Activated CD4-positive, CD25-positive, alpha-beta regulatory T cell (primary cell): Measurements from ENCODE around the gene SSR1.

ENCODE experiments used
- DNase-seq, 4 experiments: peaks; one replicate each; lab custom pipeline; 2025; lab: John Stamatoyannopoulos, UW

Gene SSR1

DNA sequence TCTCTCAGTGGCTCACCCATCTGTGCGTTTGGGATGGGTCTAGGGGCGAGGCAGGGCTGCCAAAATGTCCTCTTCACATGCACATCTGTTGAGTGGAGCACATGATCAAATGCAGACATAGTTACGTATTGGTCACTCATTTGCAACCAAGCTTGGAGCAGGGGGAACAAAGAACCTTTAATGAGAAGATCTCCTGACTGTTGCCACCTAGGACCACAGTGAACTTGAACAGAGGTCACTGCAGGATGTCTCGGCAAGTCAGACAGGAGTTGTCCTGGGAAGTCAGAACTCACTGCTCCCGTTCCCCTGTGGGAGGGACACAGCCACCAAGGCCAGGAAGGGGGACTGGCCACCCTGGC, 73.4 kb downstream of the SSR1 start:
- DNase-seq = no peak

GRCh38 chr6:7238900-7239589, 74.0 kb downstream of the SSR1 start:
- DNase-seq = peak; percentile 19 to 61 (median 34)

DNA sequence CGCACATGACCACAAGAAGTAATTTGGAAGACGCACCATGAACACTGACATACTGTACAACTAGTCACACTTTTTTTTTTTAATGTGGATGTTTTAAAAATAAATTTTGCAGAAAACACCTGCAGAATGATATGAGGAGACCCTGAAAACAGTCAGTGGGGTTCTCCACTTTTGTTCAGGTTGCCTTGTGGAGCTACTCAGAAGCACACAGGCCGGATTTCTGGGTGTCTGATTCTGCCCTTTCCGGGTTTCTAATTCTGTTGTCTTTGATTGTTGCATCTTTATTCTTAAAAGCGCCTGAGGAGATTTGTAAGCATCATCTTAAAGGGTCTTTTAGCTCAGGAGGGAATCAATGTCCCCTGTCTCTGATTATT, 74.5 kb downstream of the SSR1 start:
- no peak for DNase-seq

- DNase-seq = no peak
Measured at GRCh38 chr6:7237653-7238188, 75.3 kb downstream of the SSR1 start.

DNA sequence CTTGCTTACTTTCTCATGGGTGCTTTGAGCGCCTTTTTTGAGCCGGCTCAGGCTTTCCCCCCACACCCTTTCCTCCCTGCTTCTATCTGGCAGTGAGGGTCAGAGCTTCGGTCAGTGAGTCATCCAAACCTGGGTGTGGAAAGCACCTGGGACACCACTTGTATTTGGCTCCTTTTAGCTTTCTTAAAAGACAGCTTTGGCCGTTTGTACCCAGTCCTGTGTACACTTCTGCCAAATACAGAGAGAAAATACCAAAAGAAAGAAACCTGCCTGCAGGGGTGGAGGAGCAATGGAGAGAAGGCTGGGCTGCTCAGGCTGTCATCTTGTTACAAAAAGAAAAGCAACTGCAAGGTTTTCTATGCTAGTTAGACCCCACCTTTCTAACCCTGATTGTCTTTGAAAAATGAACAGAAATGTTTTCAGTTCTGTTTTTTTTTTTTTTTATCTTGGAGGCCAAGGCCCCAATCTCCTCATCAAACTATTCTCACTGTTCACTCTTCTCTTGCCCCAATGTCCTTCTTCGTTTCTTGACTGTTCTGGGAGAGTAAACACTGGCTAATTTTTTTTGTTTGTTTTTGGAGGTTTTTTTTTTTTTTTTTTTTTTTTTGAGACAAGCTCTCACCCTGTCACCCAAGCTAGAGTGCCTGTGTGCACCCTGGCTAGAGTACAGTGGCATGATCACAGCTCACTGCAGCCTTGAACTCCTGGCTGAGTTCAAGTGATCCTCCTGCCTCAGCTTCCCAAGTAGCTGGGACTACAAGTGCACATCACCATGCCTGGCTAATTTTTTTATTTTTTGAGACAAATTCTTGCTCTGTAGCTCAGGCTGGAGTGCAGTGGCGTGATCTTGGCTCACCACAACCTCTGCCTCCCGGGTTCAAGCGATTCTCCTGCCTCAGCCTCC, 76.4 kb downstream of the SSR1 start:
- no peak for DNase-seq

DNA sequence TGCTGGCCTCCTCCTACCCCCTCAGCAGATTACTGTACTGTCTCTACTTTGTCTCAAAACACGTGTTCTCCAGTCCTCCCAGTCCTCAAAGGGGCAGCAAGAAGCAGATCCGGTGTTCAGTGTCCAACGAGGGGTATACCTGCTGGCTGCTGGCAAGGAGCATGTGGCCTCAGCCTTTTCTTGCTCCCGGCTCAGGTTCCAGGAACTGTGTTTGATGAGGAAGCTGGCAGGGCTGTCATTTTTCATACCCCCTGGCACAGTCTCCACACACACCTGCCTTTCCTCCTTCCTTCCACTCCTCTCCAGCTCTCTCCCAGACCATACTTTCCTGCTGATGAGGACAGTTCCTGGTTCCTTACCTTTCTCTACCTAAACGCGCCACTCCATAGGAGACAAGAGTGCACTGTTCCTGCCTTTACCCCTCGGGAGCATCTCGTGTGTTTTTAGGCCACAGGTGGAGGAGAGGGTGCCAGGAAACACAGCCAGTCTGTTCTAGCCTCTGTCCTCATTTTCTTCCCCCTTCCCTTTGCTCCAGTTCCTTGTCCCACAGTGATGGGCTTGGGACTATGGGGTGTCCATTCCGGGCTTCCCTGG, 77.2 kb downstream of the SSR1 start:
- no peak for DNase-seq

DNA sequence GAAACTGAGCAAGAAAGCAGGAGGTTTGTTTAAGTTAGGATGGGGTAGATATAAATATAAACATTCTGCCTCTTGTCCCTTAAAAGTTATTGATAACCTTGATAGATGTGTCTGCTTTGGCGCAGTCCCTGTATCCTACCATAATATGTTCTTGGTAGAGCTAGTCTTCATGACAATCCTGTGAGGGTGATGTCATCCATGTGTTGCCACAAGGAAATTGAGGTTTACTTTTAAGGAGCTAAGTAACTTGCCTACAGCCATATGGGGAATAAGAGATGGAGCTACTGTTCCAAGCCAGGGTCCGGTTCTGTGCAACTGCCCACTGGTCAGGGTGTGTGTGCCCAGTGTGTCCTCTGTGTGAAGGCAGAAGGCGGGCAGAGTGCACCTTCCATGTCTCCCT, 78.5 kb downstream of the SSR1 start:
- no peak for DNase-seq

GRCh38 chr6:7232351-7232750, 80.6 kb downstream of the SSR1 start:
- DNase-seq = no peak

DNA sequence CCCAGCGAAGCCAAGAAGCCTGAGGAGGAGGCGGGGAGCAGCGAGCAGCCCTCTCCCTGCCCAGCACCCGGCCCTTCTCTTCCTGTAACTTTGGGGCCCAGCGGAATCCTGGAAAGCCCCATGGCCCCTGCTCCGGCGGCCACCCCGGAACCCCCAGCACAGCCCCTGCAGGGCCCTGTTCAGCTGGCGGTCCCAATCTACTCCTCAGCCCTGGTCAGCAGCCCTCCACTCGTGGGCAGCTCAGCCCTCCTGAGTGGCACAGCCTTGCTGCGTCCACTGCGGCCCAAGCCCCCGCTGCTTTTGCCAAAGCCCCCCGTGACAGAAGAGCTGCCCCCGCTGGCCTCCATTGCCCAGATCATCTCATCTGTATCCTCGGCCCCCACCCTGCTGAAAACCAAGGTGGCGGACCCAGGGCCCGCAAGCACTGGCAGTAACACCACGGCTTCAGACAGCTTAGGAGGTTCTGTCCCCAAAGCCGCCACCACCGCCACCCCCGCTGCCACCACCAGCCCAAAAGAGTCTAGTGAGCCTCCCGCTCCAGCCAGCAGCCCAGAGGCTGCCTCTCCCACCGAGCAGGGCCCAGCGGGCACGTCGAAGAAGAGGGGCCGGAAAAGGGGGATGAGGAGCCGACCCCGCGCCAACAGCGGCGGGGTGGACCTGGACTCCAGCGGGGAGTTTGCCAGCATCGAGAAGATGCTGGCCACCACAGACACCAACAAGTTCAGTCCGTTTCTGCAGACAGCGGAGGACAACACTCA, 81.9 kb downstream of the SSR1 start:
- DNase-seq = no peak

DNA sequence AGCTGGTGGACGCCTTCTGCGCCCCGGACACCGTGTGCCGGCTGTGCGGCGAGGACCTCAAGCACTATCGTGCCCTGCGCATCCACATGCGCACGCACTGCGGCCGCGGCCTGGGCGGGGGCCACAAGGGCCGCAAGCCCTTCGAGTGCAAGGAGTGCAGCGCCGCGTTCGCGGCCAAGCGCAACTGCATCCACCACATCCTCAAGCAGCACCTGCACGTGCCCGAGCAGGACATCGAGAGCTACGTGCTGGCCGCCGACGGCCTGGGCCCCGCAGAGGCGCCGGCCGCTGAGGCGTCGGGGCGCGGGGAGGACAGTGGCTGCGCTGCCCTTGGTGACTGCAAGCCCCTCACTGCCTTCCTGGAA, 82.7 kb downstream of the SSR1 start:
- no peak for DNase-seq

GRCh38 chr6:7229376-7230326, 83.3 kb downstream of the SSR1 start:
- DNase-seq = no peak

GRCh38 chr6:7228662-7229375, 84.2 kb downstream of the SSR1 start:
- DNase-seq = no peak

DNA sequence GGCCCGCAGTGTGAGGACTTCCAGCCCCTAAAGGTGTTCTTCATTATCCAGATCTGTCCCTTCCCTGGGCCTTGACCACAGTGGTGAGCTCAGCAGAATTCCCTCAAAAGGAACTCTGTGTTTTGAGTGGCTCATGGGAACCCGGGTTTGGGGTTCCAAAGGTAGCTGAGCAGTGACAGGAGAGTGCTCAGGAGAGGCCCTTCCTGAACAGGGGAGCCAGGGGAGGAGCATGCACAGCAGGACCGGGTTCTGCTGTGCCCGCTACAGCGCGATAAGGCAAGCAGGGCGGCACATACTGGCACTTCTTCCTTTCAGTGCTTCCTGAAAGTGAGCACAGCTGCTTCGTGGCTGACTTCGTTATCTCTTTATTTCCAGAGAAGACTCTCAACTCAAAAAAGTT, 88.3 kb downstream of the SSR1 start:
- no peak for DNase-seq

DNA sequence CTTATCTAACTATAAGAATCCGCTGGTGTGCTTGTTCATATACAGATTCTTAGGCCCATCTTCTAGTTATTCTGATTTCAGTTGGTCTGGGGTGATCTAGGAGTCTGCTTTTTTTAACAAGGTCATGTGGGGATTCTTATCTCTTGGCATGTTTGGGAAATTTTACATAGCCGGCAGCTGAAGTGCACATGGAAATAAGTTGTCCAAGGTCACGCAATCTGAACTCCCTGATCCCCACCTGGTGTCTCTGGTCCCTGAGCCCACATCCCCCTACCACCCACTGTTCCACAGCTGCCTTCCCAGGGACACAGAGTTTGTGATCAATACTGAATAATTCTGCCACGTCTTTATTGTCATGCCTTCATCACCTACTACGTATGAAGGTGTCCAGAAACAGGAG, 90.8 kb downstream of the SSR1 start:
- no peak for DNase-seq

DNA sequence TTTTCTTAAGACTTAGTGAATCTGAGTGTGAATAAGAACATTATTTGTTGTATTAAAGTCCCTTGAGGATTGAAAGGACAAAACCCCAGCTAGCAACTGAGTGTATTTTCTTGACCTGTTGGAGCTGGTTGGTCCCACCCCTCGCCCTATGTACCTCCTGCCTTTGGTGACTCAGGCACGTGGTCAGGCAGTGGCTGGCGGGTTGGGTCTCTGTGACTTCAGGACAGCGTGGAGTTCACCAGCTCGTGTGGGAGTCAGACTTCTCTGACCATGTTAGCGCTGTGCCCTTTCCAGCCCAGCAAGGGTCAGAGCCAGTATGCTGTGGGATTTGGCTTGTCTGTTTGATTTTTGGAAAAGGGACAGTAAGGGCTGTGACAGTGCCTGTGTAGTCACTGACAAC, 93.7 kb downstream of the SSR1 start:
- no peak for DNase-seq

- no peak for DNase-seq
Measured at GRCh38 chr6:7218406-7218988, 94.5 kb downstream of the SSR1 start.
